ENCODE measurements around the gene SYNJ1. TPM values are rescaled to one million over a fixed set of nuclear protein-coding genes. Genes with fewer than 3 reads are reported as not detected.
"Not testable (repeated sequence)": the region's sequence is repeated elsewhere in the genome, so short reads cannot be mapped to it uniquely, and the experiment has no call there.

The SYNJ1 gene
- total RNA-seq, 2 donors from 2014 or later: 11.9 to 12.3 TPM

DNA sequence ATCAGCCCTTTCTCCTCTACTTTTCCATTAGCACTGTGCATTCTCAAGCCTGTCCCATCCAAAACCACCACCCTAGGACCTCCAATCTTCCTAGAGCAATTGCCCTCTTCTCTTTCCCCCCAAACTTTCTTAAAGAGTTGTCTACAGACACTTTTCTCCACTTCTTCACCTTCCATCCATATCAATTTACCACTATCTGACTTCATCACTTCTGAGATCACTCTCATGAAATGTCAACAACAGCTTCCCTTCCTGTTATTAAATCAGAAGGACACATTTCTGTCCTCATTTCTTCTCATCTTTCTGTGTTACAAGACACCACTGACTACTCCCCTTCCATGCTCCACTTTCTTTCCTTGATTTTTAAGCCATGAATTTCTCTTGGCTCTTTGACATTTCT lies 79.6 kb downstream of the SYNJ1 start:
- ATAC-seq (no peak), DNase-seq (no peak)
- intact Hi-C loops (cut with DNase I): no loop called here

DNA sequence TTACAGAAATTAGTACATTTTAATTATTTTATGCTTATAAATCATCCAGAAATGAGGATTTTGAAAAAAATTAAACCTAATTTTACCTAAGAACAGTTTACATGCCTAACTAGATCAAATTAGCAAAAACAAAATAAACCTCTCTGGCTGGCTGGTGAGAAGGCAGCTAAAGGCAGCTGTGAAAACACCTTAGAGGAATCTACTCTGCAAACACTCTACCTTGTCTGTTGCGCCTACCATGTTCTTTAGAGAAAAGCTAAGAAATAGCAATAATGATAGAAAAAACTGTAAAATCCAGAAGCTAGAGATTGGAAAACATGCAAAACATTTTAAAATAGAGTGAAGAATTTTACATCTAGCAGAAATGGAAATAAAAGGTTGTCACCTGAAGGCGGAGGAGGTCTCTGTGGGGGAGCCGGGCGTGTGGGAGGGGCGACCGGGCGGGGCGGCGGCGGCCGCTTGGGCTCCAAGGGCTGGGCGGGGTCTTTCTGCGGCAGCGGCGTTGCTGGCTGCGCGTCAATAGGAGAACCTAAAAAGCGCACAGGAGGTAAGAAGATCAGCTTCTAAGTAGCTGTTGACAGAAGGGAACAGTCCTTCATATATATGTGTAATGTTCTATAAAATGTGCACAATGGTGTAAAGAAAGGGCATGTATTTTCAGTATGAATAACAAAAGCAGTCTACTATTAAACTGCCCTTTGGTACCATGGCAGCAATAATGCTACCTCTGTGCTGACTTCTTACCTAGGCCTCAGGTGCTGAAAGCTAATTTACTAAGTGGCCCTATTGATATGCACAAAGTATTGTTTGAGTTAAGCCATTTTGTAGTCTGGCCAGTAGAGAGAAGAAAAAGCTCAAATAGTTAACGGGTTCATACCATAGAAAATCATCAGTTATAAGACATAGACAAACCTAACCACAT lies 82.3 kb downstream of the SYNJ1 start:
- intact Hi-C loops (cut with DNase I): no loop called here
- no peak for ATAC-seq
- DNase-seq: no peak

DNA sequence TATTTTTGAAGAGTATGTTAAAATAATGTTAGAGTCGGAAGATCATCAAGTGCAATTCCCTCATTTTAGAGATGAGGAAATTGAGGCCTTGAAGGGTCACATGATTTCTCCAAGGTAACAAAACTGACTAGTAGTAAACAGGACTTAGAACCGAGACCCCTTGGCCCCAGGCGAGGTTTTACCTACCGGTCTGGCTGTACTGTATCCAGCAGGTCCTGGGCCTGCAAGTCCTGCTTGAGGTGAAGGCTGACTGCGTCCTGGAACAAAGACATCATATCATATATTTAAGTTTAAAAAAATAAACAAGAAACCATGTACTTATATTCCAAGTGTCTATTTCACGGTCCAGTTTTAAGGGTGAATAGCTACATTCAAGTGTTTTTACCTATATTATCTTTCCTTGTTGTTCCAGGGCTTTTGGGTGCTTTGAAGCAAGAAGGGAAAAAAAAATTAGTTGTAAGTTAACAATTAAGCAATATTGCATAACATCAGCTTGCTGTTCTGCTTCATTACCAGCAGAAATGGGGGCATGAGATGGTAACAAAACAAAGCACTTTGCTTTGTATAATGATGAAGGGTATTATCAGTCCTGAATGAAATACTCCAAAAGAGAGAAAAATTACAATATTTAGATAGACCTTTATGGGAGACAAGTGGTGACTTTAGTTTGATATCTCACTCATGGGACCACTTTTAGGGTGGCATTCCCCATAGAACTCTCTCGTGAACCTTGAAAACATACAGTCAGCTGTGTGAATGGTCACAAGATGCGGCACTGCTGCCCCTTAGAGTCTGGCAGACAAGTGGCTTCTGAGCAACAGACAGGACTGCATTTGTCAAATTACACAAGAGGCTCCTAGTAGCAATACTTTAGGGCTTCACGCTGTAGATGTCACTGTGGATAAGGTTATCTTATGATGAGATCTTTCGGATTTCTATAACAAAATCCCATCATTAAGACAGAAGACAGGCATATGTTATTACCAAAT lies 85.8 kb downstream of the SYNJ1 start:
- ATAC-seq (no peak), DNase-seq (no peak)
- intact Hi-C loops (cut with DNase I): no loop called here

DNA sequence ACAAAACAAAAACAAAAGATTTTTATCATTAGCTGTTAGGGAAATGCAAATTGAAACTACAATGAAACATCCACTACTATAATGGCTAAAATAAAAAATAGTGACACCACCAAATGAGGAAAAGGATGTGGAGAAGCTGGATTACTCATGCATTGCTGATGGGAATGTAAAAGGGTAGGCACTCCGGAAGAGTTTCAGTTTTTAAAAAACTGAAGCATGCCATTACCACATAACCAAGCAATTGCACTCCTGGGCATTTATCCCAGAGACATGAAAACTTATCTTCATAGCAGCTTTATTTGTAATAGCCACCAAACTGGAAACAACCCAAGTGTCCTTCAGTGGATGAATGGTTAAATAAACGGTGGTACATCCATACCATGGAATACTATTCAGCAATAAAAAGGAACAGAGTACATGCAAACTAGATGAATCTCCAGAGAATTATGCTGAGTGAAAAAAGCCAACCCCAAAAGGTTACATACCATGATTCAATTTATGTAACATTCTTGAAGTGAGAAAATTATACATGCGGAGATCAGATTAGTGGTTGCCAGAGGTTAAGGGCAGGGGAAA lies 101.1 kb downstream of the SYNJ1 start:
- intact Hi-C loops (cut with DNase I): no loop called here
- DNase-seq (no peak), ATAC-seq (no peak)

DNA sequence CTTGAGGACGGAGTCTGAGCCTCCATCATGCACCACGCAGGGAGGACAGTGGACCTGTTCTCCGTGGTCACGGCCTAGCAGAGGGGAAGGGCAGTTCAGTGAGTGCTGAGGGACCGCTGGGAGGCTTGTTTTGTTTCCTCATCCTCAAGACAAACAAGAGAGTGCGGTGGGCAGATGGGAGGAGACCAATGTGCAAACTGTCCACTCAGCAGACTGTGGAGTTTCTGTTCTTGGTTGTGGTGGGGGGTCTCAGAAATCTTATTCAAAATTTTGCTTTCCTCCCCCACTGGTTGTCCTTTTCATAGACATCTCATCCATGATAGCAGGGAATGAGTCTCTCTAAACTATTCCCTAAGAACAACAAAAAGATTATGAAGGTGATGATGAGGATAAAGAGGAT lies 109.6 kb downstream of the SYNJ1 start:
- DNase-seq; ATAC-seq; intact Hi-C loops (cut with DNase I): not testable (repeated sequence)

DNA sequence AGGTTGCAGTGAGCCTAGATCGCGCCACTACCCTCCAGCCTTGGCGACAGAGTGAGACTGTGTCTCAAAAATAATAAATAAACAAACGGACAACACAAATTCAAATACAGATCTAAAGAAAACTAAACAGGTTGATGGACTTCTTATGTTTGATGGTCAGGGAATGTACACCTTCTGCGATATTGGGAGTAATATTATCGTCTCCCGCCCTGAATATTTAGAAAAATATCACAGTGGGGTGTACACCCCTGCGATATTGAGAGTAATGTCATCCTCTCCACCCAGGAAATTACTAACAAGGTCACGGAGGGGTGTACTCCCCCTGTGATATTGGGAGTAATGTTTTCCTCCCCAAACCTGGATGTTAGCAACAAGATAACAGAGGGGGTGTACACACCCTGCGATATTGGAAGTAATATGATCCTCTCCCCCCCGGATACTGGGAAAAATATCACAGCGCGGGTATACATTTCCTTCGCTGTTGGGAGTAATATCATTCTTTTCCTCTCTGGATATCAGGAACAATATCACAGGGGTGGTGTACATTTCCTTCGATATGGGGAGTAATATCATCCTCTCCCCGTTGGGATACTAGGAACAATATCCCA lies 114.3 kb downstream of the SYNJ1 start:
- intact Hi-C loops (cut with DNase I): no loop called here
- ATAC-seq: no peak
- DNase-seq: no peak

DNA sequence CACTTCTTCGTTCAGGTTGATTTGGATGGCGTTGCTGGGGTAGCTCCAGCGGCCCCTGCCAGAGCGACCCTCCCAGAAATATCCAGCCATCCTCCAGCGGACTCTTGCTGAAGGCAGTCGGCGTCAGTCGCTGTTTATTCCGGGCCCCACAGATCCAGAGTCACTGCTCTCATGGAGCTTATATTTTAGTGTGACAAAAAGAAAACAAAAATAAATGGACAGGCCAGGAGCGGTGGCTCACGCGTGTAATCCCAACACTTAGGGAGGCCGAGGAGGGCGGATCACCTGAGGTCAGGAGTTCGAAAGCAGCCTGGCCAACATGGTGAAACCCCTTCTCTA lies 114.8 kb downstream of the SYNJ1 start:
- DNase-seq: no peak
- intact Hi-C loops (cut with DNase I): no loop called here
- peak; percentile 23 to 38 for ATAC-seq

DNA sequence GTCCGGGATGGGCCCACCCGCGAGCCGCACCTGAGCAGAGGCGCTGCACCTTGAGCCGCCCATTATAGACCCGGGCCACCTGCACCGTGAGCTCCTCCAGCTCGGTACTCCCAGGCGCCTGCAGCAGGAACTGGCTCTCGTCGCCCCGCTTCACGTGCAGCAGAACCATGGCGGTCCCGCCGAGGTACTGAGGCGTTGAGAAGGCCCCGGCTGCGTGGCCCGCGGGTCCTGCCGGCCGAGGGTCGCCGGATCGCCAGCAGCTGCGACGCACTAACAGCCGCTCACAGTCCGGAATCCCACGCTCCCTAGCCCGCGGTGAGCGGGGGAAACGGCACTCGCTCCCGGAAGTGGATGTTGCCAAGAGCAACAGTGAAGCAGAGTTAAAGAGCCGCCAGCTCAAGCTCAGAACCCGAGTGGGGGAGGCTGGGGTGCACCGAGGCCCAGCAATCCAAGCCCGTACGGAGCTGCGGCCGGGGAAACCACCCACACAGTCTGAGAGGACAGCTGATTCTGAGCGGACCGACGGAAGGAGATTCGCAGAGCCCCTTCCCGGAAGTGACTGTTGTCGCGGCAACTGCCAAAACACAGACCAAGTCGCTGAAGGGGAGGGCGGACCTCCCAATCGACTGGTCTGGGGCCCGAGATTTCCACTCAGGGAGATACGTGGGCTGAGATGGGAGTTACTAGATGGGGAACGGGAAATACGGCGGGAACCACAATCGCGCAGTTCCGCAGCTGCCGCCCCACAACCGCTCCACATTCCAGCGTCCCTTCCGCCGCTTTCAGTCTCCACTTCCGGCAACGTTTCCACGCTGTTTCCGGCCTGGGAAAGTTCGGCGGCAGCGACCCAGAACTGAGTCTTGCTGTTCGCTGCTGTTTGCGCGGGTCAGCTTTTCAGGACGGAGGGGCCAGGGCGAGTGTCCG lies 115.5 kb downstream of the SYNJ1 start, which contains the start of gene CFAP298:
TSS of gene CFAP298 (minus strand) at position 303 of the 924 bp plus-strand sequence. CDS start at position 169, 134 bp downstream.
- intact Hi-C loops (cut with DNase I): no loop called here
- DNase-seq (peak; percentile 90), ATAC-seq (peak; percentile 94 to 97)

DNA sequence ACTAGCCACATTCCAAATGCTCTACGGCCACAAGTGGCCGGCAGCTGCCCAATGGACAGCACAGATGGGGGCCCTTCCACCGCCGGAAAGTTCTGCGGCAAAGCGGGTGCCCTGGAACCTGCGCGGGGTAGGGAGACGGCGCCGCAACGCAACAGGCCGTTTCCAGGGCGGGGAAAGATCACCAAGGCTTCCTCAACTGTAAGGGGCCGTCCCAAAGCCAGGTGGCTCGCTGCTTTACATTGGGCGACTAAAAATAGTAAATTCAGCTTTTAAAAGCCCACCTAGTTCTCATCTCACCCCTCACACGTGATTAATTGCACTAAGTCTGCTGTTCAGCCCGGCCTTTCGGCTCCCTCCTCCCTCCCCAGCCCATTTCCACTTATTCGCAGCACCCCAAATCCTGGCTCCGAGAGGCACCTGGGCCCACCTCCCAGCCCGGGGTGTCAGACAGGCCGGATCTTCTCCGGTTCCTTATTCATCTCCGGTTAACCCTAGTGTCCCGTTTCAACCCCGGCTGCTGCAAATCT lies 116.3 kb downstream of the SYNJ1 start:
- peak; percentile 32 to 41 for ATAC-seq
- intact Hi-C loops (cut with DNase I): no loop called here
- peak; percentile 35 for DNase-seq

DNA sequence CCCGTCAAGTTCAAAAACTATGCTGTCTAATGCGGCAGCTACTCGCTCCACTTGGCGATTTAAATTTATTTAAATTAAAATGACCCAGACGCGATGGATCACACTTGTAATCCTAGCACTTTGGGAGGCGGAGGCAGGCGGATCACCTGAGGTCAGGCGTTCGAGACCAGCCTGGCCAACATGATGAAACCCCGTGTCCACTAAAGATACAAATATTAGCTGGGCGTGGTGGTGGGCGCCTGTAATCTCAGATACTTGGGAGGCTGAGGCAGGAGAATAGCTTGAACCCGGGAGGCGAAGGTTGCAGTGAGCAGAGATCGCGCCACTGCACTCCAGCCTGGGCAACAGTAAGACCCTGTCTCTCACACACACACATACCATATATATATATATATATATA lies 116.9 kb downstream of the SYNJ1 start:
- DNase-seq; intact Hi-C loops (cut with DNase I); ATAC-seq: not testable (repeated sequence)

DNA sequence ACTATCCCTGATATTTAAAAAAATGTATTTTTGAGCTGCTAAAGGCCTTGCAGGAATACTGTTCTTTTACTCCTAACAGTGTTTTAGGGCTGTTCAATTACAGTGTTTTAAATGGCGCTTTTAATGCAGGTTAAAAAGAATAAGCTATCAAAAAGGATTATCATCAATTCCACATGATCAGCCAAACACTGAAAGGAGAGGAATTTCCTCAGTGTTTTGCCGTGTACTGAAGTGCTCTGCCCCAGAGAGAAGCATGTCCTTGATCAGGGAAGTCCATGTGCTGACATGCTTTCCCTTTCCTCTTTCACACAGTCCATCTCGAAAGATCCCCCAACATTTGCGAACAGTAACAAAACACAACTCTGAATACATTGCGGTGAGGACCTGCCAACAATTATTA lies 119.0 kb downstream of the SYNJ1 start:
- no peak for ATAC-seq
- no peak for DNase-seq
- intact Hi-C loops (cut with DNase I): no loop called here

DNA sequence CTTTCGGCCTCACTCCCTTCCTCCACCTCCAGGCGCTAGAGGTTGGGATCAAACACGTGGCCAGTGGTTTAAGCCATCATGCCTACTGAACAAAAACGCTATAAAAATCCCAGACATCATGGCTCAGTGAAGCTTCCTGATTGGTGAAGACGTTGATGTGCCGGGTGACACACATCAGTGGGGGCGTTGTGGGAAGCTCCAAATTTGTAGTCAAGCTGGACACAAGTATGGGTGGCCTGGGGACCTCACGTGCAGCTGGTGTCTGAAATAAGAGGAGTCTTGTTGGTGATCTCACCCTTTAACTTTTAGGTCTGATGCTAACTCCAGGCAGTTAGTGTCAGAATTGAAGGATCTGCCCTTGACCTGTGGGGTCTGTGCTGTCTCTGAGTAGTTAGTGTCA lies 122.3 kb downstream of the SYNJ1 start:
- intact Hi-C loops (cut with DNase I): no loop called here
- ATAC-seq (no peak), DNase-seq (no peak)

DNA sequence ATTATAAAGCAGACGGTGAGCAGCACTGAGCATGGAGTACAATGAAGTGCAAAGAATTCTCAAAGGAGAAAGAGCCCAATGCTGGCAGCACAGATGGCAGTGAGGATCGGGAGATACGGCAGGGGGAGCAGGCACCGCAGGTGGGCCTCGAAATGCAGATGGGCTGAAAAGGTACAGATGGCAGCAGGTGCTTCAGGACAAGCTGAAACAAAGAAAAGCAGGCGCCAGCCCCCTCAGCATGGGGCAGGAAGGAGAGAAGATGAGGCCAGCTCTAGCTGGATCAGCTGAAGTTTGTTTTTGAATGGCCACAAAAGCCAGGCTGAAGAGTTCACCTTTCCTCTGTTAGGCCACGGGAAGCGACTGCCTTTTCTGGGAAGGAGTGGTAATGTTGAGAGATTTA lies 123.3 kb downstream of the SYNJ1 start:
- intact Hi-C loops (cut with DNase I): no loop called here

DNA sequence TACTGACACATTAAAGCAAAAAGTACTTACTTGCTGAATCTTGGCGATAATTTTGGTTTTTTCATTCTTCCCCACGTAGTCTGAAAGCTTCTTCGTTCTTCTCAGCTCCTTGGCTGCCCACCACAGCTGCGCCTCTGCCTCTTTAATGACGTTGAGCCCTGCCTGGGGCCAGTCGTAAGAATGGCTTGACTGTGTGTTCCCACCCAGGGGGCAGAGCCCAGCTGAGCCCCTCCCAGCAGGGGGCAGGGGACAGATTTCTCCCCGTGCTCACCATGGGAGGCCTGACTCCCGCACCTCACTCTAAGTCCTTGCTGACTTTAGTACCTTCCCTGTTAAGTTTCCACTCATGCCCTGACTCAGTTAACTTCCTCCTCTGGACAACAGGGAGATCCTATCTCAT lies 124.7 kb downstream of the SYNJ1 start:
- ATAC-seq: no peak
- intact Hi-C loops (cut with DNase I): no loop called here
- DNase-seq: no peak

More for the DNA sequence above, 123.3 kb downstream of the SYNJ1 start:
- ATAC-seq: no peak
- no peak for DNase-seq

DNA sequence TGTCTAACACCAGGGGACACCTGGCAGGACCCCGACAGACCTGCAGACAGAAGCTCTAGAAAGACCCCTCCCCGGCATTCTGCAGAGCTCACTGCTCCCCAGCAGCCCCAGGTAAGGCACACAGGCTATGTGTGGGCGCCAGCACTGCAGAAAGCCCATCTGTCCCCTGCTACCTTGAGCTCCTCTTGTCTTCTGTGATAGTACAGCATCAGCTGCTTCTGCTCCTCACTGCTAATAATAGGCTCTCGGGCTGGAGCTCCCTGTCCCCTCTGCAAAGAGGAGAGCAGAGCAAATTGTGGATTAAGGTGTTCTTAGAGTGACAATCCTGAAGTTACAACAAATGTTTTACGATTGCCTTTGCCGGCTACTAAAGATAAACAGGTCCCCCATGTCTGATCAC lies 125.7 kb downstream of the SYNJ1 start:
- DNase-seq: no peak
- intact Hi-C loops (cut with DNase I): no loop called here
- no peak for ATAC-seq

DNA sequence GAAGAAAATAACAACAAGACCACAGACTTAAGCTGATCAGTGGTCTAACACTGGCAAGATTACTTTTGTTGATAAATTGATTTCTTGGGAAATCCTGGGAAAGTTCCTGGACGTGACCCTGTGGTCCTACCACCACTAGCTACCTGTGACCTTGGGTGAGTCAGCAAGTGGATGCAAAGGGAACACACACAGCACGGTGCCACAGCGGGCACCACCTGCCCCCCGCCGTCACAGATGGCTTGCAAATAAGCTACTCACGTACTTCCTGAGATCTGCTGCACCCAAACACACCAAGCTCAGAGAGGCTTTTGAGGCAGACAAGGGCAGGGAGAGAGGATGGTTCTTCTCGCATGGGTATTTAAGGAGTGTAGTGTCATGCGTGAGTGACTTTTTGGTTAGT lies 128.3 kb downstream of the SYNJ1 start:
- DNase-seq: no peak
- no peak for ATAC-seq
- intact Hi-C loops (cut with DNase I): loop anchor here in 1 of 2 donors (5.0 kb wide), 1 partner anchor 197 kb away; no protein-coding TSS in a partner anchor

DNA sequence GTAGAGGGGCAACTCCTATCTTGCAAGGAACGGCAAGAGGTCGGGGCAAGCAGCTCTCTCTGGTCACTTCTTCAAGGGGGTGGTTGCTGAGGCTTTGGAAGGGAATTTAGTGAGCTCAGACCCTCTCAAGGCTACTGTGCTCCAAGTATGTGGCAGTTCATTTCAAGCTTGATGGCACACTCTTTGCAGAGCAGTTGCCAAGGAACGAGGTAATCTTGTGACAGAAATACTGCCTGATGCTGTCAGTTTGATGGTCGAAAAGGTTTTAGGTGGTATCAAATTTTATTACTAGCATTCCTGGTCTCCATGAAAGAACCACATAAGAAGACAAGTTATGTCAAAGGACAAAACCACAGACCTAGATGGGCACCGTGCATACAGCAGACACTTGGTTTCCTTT lies 128.7 kb downstream of the SYNJ1 start:
- ATAC-seq: no peak
- intact Hi-C loops (cut with DNase I): loop anchor here in 1 of 2 donors (5.0 kb wide), 1 partner anchor 197 kb away; no protein-coding TSS in a partner anchor
- DNase-seq: no peak

DNA sequence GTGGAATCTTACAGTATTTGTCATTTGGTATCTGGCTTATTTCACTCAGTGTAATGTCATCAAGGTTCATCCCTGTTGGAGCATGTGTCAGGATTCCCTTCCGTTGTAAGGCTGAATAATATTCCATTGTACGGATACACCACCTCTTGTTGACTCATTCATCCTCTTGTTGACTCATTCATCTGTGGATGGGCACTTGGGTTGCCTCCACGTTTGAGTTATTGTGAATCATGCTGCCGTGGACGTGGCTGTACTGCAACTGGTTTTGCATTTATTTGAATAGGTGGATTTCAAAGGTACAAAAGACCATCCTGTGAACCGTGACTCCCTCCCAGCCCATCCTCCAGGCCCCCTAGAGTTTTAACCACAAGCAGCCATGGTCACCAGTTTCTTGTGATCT lies 130.6 kb downstream of the SYNJ1 start:
- intact Hi-C loops (cut with DNase I): loop anchor here in 1 of 2 donors (5.0 kb wide), 1 partner anchor 195 kb away; no protein-coding TSS in a partner anchor
- no peak for DNase-seq
- no peak for ATAC-seq

All from left cardiac atrium (tissue), 4 donors.